ENCODE results near the gene ABHD13. TPM values are rescaled to one million over a fixed set of nuclear protein-coding genes. Genes with fewer than 3 reads are reported as not detected.
A peak's percentile ranks its signal among the peaks of the same experiment; 100 is the strongest.

Gene ABHD13
- 10 to 100 TPM in 1 of 4 donors, 1 to 10 TPM in 3; 8.1 to 13.4 (median 9.2) TPM for total RNA-seq

- WGBS = under 1% methylated on average over 38 of the region's 93 CpGs
- no peaks in the 10 kb centered on the region for H3K9me3 ChIP-seq
- H3K36me3 ChIP-seq = no peaks in the 10 kb centered on the region
- TF ChIP-seq POLR2A (IDR thresholded peaks at IDR 0.05) = peak in 1 of 2 donors; percentile 49
- peak in 1 of 3 donors; percentile 96 for TF ChIP-seq POLR2AphosphoS5 (IDR thresholded peaks at IDR 0.05)
- no peak for TF ChIP-seq EP300 (IDR thresholded peaks at IDR 0.05)
- TF ChIP-seq, protein P1, sequence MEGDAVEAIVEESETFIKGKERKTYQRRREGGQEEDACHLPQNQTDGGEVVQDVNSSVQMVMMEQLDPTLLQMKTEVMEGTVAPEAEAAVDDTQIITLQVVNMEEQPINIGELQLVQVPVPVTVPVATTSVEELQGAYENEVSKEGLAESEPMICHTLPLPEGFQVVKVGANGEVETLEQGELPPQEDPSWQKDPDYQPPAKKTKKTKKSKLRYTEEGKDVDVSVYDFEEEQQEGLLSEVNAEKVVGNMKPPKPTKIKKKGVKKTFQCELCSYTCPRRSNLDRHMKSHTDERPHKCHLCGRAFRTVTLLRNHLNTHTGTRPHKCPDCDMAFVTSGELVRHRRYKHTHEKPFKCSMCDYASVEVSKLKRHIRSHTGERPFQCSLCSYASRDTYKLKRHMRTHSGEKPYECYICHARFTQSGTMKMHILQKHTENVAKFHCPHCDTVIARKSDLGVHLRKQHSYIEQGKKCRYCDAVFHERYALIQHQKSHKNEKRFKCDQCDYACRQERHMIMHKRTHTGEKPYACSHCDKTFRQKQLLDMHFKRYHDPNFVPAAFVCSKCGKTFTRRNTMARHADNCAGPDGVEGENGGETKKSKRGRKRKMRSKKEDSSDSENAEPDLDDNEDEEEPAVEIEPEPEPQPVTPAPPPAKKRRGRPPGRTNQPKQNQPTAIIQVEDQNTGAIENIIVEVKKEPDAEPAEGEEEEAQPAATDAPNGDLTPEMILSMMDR (IDR thresholded peaks at IDR 0.05) = no peak
- H3K4me3 ChIP-seq = peak within 1 kb of the TSS; percentile 67
- peaks cover 53% of the 10 kb centered on the region for H3K4me1 ChIP-seq
- peak; percentile 92 for DNase-seq (ENCODE audit: low spot score in 2 of 2)
- peak within 1 kb of the TSS; percentile 83 for H3K27ac ChIP-seq
- no peaks in the 10 kb centered on the region for H3K27me3 ChIP-seq
Observed at GRCh38 chr13:108218044-108218974, at the start of gene ABHD13. Gene ABHD13, plus strand, starts transcription at chr13:108218392. Its CDS starts 10,827 bp downstream, at chr13:108229219.

GRCh38 chr13:108168929-108169328 lies 49.3 kb upstream of the ABHD13 start:
- H3K27ac ChIP-seq = no peak overlapping the region
- no peaks in the 10 kb centered on the region for H3K27me3 ChIP-seq
- no peak overlapping the region for H3K4me3 ChIP-seq
- no peaks in the 10 kb centered on the region for H3K36me3 ChIP-seq
- no peak for TF ChIP-seq EP300 (IDR thresholded peaks at IDR 0.05)
- no peak for TF ChIP-seq POLR2A (IDR thresholded peaks at IDR 0.05)
- TF ChIP-seq, protein P1 (IDR thresholded peaks at IDR 0.05) = no peak
- TF ChIP-seq POLR2AphosphoS5 (IDR thresholded peaks at IDR 0.05) = no peak
- DNase-seq (ENCODE audit: low spot score in 2 of 2) = no peak
- H3K9me3 ChIP-seq = peaks cover 6% of the 10 kb centered on the region
- no peaks in the 10 kb centered on the region for H3K4me1 ChIP-seq
- 95% methylated on average over 3 of the region's 3 CpGs for WGBS

- TF ChIP-seq, protein P1 (IDR thresholded peaks at IDR 0.05) = no peak
- TF ChIP-seq EP300 (IDR thresholded peaks at IDR 0.05) (no peak), POLR2AphosphoS5 (IDR thresholded peaks at IDR 0.05) (no peak), POLR2A (IDR thresholded peaks at IDR 0.05) (no peak)
- Histone ChIP-seq H3K36me3 (no peaks in the 10 kb centered on the region), H3K4me1 (no peaks in the 10 kb centered on the region), H3K27me3 (no peaks in the 10 kb centered on the region), H3K27ac (no peak overlapping the region), H3K9me3 (peaks cover 4% of the 10 kb centered on the region), H3K4me3 (no peak overlapping the region)
- 54% methylated on average over 8 of the region's 8 CpGs for WGBS
- no peak for DNase-seq (ENCODE audit: low spot score in 2 of 2)
Observed at GRCh38 chr13:108176685-108177274, 41.4 kb upstream of the ABHD13 start.

DNA sequence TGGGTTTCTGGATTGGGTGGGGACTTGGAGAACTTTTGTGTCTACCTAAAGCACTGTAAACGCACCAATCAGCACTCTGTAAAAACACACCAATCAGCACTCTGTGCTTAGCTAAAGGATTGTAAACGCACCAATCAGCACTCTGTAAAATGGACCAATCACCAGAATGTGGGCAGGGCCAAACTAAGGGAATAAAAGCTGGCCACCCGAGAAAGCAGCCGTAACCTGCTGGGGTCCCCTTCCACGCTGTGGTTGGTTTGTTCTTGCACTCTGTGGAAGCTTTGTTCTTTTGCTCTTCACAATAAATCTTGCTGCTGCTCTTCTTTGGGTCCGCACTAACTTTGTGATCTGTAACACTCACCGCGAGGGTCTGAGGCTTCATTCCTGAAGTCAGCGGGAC lies 40.1 kb upstream of the ABHD13 start:
- Histone ChIP-seq H3K36me3 (no peaks in the 10 kb centered on the region), H3K9me3 (peaks cover 4% of the 10 kb centered on the region), H3K4me1 (no peaks in the 10 kb centered on the region), H3K4me3 (no peak overlapping the region), H3K27ac (no peak overlapping the region), H3K27me3 (no peaks in the 10 kb centered on the region)
- WGBS = 91% methylated on average over 9 of the region's 9 CpGs
- no peak for TF ChIP-seq POLR2A (IDR thresholded peaks at IDR 0.05)
- TF ChIP-seq, protein P1 (IDR thresholded peaks at IDR 0.05) = no peak
- no peak for TF ChIP-seq POLR2AphosphoS5 (IDR thresholded peaks at IDR 0.05)
- TF ChIP-seq EP300 (IDR thresholded peaks at IDR 0.05) = no peak
- no peak for DNase-seq (ENCODE audit: low spot score in 2 of 2)

DNA sequence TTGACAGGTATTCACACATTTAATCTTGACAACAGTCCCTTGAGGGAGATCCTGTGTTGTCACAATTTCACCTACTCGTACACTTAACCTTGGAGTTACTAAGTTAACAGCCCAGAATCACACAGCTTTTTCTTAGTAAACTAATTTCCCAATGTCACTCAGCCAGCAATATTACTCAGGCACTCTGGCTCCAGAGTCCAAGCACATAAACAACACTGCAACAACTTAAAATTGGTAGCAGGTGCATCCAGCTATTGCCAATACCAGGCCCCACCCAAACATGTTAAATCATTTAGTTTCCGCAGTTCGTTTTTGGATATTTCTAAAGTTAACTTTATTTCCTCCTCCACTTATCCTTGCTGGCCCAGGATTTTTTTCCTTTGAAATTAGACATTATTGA lies 35.5 kb upstream of the ABHD13 start:
- Histone ChIP-seq H3K4me1 (no peaks in the 10 kb centered on the region), H3K27me3 (no peaks in the 10 kb centered on the region), H3K4me3 (no peak overlapping the region), H3K36me3 (no peaks in the 10 kb centered on the region), H3K9me3 (no peaks in the 10 kb centered on the region), H3K27ac (no peak overlapping the region)
- 49% methylated on average over 3 of the region's 3 CpGs for WGBS
- no peak for DNase-seq (ENCODE audit: low spot score in 2 of 2)
- TF ChIP-seq POLR2AphosphoS5 (IDR thresholded peaks at IDR 0.05) = no peak
- TF ChIP-seq, protein P1 (IDR thresholded peaks at IDR 0.05) = no peak
- no peak for TF ChIP-seq EP300 (IDR thresholded peaks at IDR 0.05)
- no peak for TF ChIP-seq POLR2A (IDR thresholded peaks at IDR 0.05)

All from suprapubic skin (tissue), 4 donors.